ENCODE measurements around the gene SARNP.

The SARNP gene

GRCh38 chr12:55843431-55843830 is 25.9 kb upstream of the SARNP start:
- TF ChIP-seq, protein P1, sequence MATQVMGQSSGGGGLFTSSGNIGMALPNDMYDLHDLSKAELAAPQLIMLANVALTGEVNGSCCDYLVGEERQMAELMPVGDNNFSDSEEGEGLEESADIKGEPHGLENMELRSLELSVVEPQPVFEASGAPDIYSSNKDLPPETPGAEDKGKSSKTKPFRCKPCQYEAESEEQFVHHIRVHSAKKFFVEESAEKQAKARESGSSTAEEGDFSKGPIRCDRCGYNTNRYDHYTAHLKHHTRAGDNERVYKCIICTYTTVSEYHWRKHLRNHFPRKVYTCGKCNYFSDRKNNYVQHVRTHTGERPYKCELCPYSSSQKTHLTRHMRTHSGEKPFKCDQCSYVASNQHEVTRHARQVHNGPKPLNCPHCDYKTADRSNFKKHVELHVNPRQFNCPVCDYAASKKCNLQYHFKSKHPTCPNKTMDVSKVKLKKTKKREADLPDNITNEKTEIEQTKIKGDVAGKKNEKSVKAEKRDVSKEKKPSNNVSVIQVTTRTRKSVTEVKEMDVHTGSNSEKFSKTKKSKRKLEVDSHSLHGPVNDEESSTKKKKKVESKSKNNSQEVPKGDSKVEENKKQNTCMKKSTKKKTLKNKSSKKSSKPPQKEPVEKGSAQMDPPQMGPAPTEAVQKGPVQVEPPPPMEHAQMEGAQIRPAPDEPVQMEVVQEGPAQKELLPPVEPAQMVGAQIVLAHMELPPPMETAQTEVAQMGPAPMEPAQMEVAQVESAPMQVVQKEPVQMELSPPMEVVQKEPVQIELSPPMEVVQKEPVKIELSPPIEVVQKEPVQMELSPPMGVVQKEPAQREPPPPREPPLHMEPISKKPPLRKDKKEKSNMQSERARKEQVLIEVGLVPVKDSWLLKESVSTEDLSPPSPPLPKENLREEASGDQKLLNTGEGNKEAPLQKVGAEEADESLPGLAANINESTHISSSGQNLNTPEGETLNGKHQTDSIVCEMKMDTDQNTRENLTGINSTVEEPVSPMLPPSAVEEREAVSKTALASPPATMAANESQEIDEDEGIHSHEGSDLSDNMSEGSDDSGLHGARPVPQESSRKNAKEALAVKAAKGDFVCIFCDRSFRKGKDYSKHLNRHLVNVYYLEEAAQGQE (IDR thresholded peaks at IDR 0.05; ENCODE audit: low read depth) = no peak
- no peak for TF ChIP-seq YY1 (IDR thresholded peaks at IDR 0.05; ENCODE audit: low read depth)
- no peak for TF ChIP-seq FOXM1 (IDR thresholded peaks at IDR 0.05; ENCODE audit: borderline replicate concordance, low read depth)
- no peak for TF ChIP-seq EP300 (IDR thresholded peaks at IDR 0.05; ENCODE audit: borderline replicate concordance)
- no peak for TF ChIP-seq CEBPB (IDR thresholded peaks at IDR 0.05)
- TF ChIP-seq EGR1 (IDR thresholded peaks at IDR 0.05) = no peak
- TF ChIP-seq NFIC (IDR thresholded peaks at IDR 0.05) = no peak
- TF ChIP-seq MAX (IDR thresholded peaks at IDR 0.05) = no peak
- TF ChIP-seq TCF12 (IDR thresholded peaks at IDR 0.05; ENCODE audit: low read depth) = no peak
- no peak for TF ChIP-seq CREB1 (IDR thresholded peaks at IDR 0.05; ENCODE audit: low read depth)
- no peak for TF ChIP-seq RAD21 (IDR thresholded peaks at IDR 0.05; ENCODE audit: low read depth)
- TF ChIP-seq ZBTB7A (IDR thresholded peaks at IDR 0.05; ENCODE audit: low read depth) = no peak
- no peak for TF ChIP-seq TAF1 (IDR thresholded peaks at IDR 0.05; ENCODE audit: low read depth)
- TF ChIP-seq TEAD4 (IDR thresholded peaks at IDR 0.05) = no peak

GRCh38 chr12:55842681-55843429 is 25.3 kb upstream of the SARNP start, which contains the start of gene MMP19:
Gene MMP19 (minus strand): TSS chr12:55842936. CDS start chr12:55842830, 106 bp downstream.
- TF ChIP-seq CEBPB (IDR thresholded peaks at IDR 0.05) (peak; percentile 94), YY1 (IDR thresholded peaks at IDR 0.05; ENCODE audit: low read depth) (no peak), TEAD4 (IDR thresholded peaks at IDR 0.05) (peak; percentile 43; the same call in 1 of the 2 replicates), EGR1 (IDR thresholded peaks at IDR 0.05) (no peak), TCF12 (IDR thresholded peaks at IDR 0.05; ENCODE audit: low read depth) (no peak), USF1 (IDR thresholded peaks at IDR 0.05) (no peak)
- TF ChIP-seq, protein P1 (IDR thresholded peaks at IDR 0.05; ENCODE audit: low read depth) = no peak

- TF ChIP-seq TCF12 (IDR thresholded peaks at IDR 0.05; ENCODE audit: low read depth) = no peak
- TF ChIP-seq RAD21 (IDR thresholded peaks at IDR 0.05; ENCODE audit: low read depth) = no peak
- no peak for TF ChIP-seq CEBPB (IDR thresholded peaks at IDR 0.05)
- TF ChIP-seq MAX (IDR thresholded peaks at IDR 0.05) = no peak
- no peak for TF ChIP-seq ZBTB7A (IDR thresholded peaks at IDR 0.05; ENCODE audit: low read depth)
- TF ChIP-seq EGR1 (IDR thresholded peaks at IDR 0.05) = no peak
- TF ChIP-seq TAF1 (IDR thresholded peaks at IDR 0.05; ENCODE audit: low read depth) = no peak
- no peak for TF ChIP-seq FOXM1 (IDR thresholded peaks at IDR 0.05; ENCODE audit: borderline replicate concordance, low read depth)
Measured at GRCh38 chr12:55840581-55841351, 23.2 kb upstream of the SARNP start.

- TF ChIP-seq TAF1 (IDR thresholded peaks at IDR 0.05; ENCODE audit: low read depth) (no peak), MAX (IDR thresholded peaks at IDR 0.05) (no peak), USF1 (IDR thresholded peaks at IDR 0.05) (no peak), EP300 (IDR thresholded peaks at IDR 0.05; ENCODE audit: borderline replicate concordance) (no peak), CEBPB (IDR thresholded peaks at IDR 0.05) (no peak), YY1 (IDR thresholded peaks at IDR 0.05; ENCODE audit: low read depth) (no peak), ZBTB7A (IDR thresholded peaks at IDR 0.05; ENCODE audit: low read depth) (no peak)
Measured at GRCh38 chr12:55839345-55840140, 22.0 kb upstream of the SARNP start.

DNA sequence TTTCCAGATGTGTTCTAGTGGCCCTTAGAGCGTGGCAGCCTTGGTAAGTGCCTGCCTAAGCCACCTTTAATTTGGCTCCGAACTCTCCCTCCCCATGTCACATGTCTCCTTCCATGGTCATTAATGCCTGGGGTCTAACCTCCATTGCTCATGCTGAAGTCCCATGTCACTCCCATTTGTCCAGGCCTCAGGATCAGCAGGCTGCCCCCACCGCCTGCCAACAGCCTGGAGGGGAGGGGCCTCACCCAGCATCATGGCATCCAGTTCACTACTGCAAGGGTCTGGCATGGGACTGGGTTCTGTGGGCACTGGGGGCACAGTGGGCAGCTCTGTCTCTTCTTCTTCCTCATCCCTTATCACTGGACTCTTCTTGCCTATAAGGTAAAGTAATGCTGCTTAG is 20.8 kb upstream of the SARNP start:
- TF ChIP-seq, protein P1 (IDR thresholded peaks at IDR 0.05; ENCODE audit: low read depth) = no peak
- TF ChIP-seq NFIC (IDR thresholded peaks at IDR 0.05) (no peak), CREB1 (IDR thresholded peaks at IDR 0.05; ENCODE audit: low read depth) (no peak), YY1 (IDR thresholded peaks at IDR 0.05; ENCODE audit: low read depth) (no peak), USF1 (IDR thresholded peaks at IDR 0.05) (no peak), FOXM1 (IDR thresholded peaks at IDR 0.05; ENCODE audit: borderline replicate concordance, low read depth) (no peak), TEAD4 (IDR thresholded peaks at IDR 0.05) (no peak), TCF12 (IDR thresholded peaks at IDR 0.05; ENCODE audit: low read depth) (no peak), EP300 (IDR thresholded peaks at IDR 0.05; ENCODE audit: borderline replicate concordance) (no peak), ZBTB7A (IDR thresholded peaks at IDR 0.05; ENCODE audit: low read depth) (no peak), TAF1 (IDR thresholded peaks at IDR 0.05; ENCODE audit: low read depth) (no peak), RAD21 (IDR thresholded peaks at IDR 0.05; ENCODE audit: low read depth) (no peak), MAX (IDR thresholded peaks at IDR 0.05) (no peak), CEBPB (IDR thresholded peaks at IDR 0.05) (no peak), EGR1 (IDR thresholded peaks at IDR 0.05) (no peak)

All from Ishikawa (cell line).